Measurements from ENCODE around the gene RALGAPB. TPM values are rescaled to one million over a fixed set of nuclear protein-coding genes. Genes with fewer than 3 reads are reported as not detected.

The RALGAPB gene
- total RNA-seq, 1 experiment from 2014 or later = 21.4 TPM

- DNase-seq (ENCODE audit: low read depth) = no peak
Measured at GRCh38 chr20:38545771-38546170, 73.1 kb downstream of the RALGAPB start.

- DNase-seq (ENCODE audit: low read depth) = no peak
Measured at GRCh38 chr20:38547288-38548085, 74.8 kb downstream of the RALGAPB start.

GRCh38 chr20:38548356-38549083 lies 75.9 kb downstream of the RALGAPB start:
- DNase-seq (ENCODE audit: low read depth) = no peak

GRCh38 chr20:38550274-38550673 lies 77.6 kb downstream of the RALGAPB start:
- no peak for DNase-seq (ENCODE audit: low read depth)

- DNase-seq (ENCODE audit: low read depth) = no peak
Measured at GRCh38 chr20:38551056-38551626, 78.5 kb downstream of the RALGAPB start.

GRCh38 chr20:38554986-38555385 lies 82.3 kb downstream of the RALGAPB start:
- DNase-seq (ENCODE audit: low read depth) = no peak

GRCh38 chr20:38555395-38555794 lies 82.8 kb downstream of the RALGAPB start:
- DNase-seq (ENCODE audit: low read depth) = no peak

- no peak for DNase-seq (ENCODE audit: low read depth)
Measured at GRCh38 chr20:38557174-38557573, 84.5 kb downstream of the RALGAPB start.

GRCh38 chr20:38558596-38559360 lies 86.1 kb downstream of the RALGAPB start:
- DNase-seq (ENCODE audit: low read depth) = no peak

- DNase-seq (ENCODE audit: low read depth) = no peak
Measured at GRCh38 chr20:38559764-38560163, 87.1 kb downstream of the RALGAPB start.

GRCh38 chr20:38563802-38564431 lies 91.3 kb downstream of the RALGAPB start:
- DNase-seq (ENCODE audit: low read depth) = no peak

- DNase-seq (ENCODE audit: low read depth) = no peak
Measured at GRCh38 chr20:38564680-38565079, 92.0 kb downstream of the RALGAPB start.

- no peak for DNase-seq (ENCODE audit: low read depth)
Measured at GRCh38 chr20:38566036-38566598, 93.5 kb downstream of the RALGAPB start.

- DNase-seq (ENCODE audit: low read depth) = no peak
Measured at GRCh38 chr20:38569747-38570525, 97.3 kb downstream of the RALGAPB start.

- DNase-seq (ENCODE audit: low read depth) = peak; percentile 37
Measured at GRCh38 chr20:38573413-38573812, 100.8 kb downstream of the RALGAPB start.

- DNase-seq (ENCODE audit: low read depth) = no peak
Measured at GRCh38 chr20:38579219-38579910, 106.7 kb downstream of the RALGAPB start.

GRCh38 chr20:38579921-38580320 lies 107.3 kb downstream of the RALGAPB start:
- DNase-seq (ENCODE audit: low read depth) = no peak

- DNase-seq (ENCODE audit: low read depth) = peak; percentile 60
Measured at GRCh38 chr20:38581013-38581412, 108.4 kb downstream of the RALGAPB start, which contains the start of gene ADIG. TSS of gene ADIG (plus strand) at chr20:38581197. CDS start at chr20:38581251, 54 bp downstream.

GRCh38 chr20:38581830-38582358 lies 109.3 kb downstream of the RALGAPB start:
- no peak for DNase-seq (ENCODE audit: low read depth)
